ENCODE data around the gene AOPEP. TPM values are rescaled to one million over a fixed set of nuclear protein-coding genes. Genes with fewer than 3 reads are reported as not detected.

Gene AOPEP
- total and polyA plus RNA-seq, 9 of the 15 experiments (the other 6 are each of a cell fraction or from before 2014, with no cell fraction given): 4.5 to 19.3 (median 13.5) TPM

GRCh38 chr9:94867281-94867841 is 140.9 kb downstream of the AOPEP start (continued):
- TF ChIP-seq, protein P1, sequence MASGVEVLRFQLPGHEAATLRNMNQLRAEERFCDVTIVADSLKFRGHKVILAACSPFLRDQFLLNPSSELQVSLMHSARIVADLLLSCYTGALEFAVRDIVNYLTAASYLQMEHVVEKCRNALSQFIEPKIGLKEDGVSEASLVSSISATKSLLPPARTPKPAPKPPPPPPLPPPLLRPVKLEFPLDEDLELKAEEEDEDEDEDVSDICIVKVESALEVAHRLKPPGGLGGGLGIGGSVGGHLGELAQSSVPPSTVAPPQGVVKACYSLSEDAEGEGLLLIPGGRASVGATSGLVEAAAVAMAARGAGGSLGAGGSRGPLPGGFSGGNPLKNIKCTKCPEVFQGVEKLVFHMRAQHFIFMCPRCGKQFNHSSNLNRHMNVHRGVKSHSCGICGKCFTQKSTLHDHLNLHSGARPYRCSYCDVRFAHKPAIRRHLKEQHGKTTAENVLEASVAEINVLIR (CRISPR knock-in tag; IDR thresholded peaks at IDR 0.05): no peak
- TF ChIP-seq ZNF785 (CRISPR knock-in tag; IDR thresholded peaks at IDR 0.05): no peak
- peak; percentile 79 for TF ChIP-seq C11orf30 (IDR thresholded peaks at IDR 0.05; ENCODE audit: low read depth)
- TF ChIP-seq HNRNPL (IDR thresholded peaks at IDR 0.05; ENCODE audit: low read depth, low read length): no peak
- 0 out of 4 replicates have a peak, but pooled peaks have one; percentile 20 to 26 for TF ChIP-seq UBTF (IDR thresholded peaks at IDR 0.05; ENCODE audit: borderline replicate concordance in 1 of 2, low read depth in 2 of 2, low read length in 2 of 2)
- TF ChIP-seq DMBX1 (CRISPR knock-in tag; IDR thresholded peaks at IDR 0.05; ENCODE audit: borderline replicate concordance): no peak
- no peak for TF ChIP-seq POLR2AphosphoS2 (IDR thresholded peaks at IDR 0.05; ENCODE audit: low read length)
- TF ChIP-seq TEAD2 (tag; IDR thresholded peaks at IDR 0.05): peak; percentile 71
- no peak for TF ChIP-seq KHSRP (IDR thresholded peaks at IDR 0.05)
- no peak for TF ChIP-seq ATF1 (CRISPR knock-in tag; IDR thresholded peaks at IDR 0.05)
- TF ChIP-seq ATF1 (tag; IDR thresholded peaks at IDR 0.05): peak; percentile 44; the same call in 1 of the 2 replicates
- no peak for TF ChIP-seq SP1 (CRISPR knock-in tag; IDR thresholded peaks at IDR 0.05)
- TF ChIP-seq CREBBP (IDR thresholded peaks at IDR 0.05; ENCODE audit: low read depth, low read length): no peak
- TF ChIP-seq EP300 (IDR thresholded peaks at IDR 0.05; ENCODE audit: low read length): peak; percentile 32; the same call in 1 of the 2 replicates
- TF ChIP-seq, protein P2, sequence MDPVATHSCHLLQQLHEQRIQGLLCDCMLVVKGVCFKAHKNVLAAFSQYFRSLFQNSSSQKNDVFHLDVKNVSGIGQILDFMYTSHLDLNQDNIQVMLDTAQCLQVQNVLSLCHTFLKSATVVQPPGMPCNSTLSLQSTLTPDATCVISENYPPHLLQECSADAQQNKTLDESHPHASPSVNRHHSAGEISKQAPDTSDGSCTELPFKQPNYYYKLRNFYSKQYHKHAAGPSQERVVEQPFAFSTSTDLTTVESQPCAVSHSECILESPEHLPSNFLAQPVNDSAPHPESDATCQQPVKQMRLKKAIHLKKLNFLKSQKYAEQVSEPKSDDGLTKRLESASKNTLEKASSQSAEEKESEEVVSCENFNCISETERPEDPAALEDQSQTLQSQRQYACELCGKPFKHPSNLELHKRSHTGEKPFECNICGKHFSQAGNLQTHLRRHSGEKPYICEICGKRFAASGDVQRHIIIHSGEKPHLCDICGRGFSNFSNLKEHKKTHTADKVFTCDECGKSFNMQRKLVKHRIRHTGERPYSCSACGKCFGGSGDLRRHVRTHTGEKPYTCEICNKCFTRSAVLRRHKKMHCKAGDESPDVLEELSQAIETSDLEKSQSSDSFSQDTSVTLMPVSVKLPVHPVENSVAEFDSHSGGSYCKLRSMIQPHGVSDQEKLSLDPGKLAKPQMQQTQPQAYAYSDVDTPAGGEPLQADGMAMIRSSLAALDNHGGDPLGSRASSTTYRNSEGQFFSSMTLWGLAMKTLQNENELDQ (CRISPR knock-in tag; IDR thresholded peaks at IDR 0.05; ENCODE audit: borderline replicate concordance): no peak
- no peak for TF ChIP-seq NR2C2 (CRISPR knock-in tag; IDR thresholded peaks at IDR 0.05)
- TF ChIP-seq NR2C2 (tag; IDR thresholded peaks at IDR 0.05): peak; percentile 75
- peak; percentile 93 for TF ChIP-seq NFE2 (IDR thresholded peaks at IDR 0.05; ENCODE audit: low read depth)
- TF ChIP-seq ZNF695 (CRISPR knock-in tag; IDR thresholded peaks at IDR 0.05): no peak
- TF ChIP-seq ZNF586 (CRISPR knock-in tag; conservative IDR thresholded peaks at IDR 0.05): no peak
- no peak for TF ChIP-seq SP2 (IDR thresholded peaks at IDR 0.05; ENCODE audit: extremely low read depth, low read depth, low read length, poor library complexity, severe bottlenecking)
- TF ChIP-seq FOXP4 (CRISPR knock-in tag; IDR thresholded peaks at IDR 0.05; ENCODE audit: borderline replicate concordance): no peak
- no peak for TF ChIP-seq PPARD (CRISPR knock-in tag; IDR thresholded peaks at IDR 0.05)

Measured in K562 (cell line).